ENCODE data around the gene GSK3B. TPM values are rescaled to one million over a fixed set of nuclear protein-coding genes. Genes with fewer than 3 reads are reported as not detected.
A peak's percentile ranks its signal among the peaks of the same experiment; 100 is the strongest.

Gene GSK3B
- total RNA-seq, 1 experiment from 2014 or later: 56.5 TPM

GRCh38 chr3:119898478-119899191, 195.6 kb downstream of the GSK3B start:
- H3K9ac ChIP-seq (ENCODE audit: extremely low read depth, insufficient read length, low read length): no peak overlapping the region
- H4K20me1 ChIP-seq (ENCODE audit: control insufficient read depth, insufficient read depth, insufficient read length): no peaks in the 10 kb centered on the region
- peak overlapping the region; percentile 11 for H2BK12ac ChIP-seq (ENCODE audit: insufficient read length, low read depth, low read length)
- H3K27me3 ChIP-seq (ENCODE audit: insufficient read depth, low read length): no peaks in the 10 kb centered on the region
- no peaks in the 10 kb centered on the region for H3K27me3 Mint-ChIP-seq (ENCODE audit: low read depth)
- H2BK15ac ChIP-seq (ENCODE audit: low read depth, low read length): no peak overlapping the region
- no peak overlapping the region for H2AK5ac ChIP-seq (ENCODE audit: insufficient read length, low read length)
- no peak overlapping the region for H3K27ac ChIP-seq (ENCODE audit: insufficient read length, low read depth, low read length)
- no peaks in the 10 kb centered on the region for H3K79me1 ChIP-seq (ENCODE audit: insufficient read depth, low read depth, low read length, poor library complexity, severe bottlenecking)
- H2BK120ac ChIP-seq (ENCODE audit: low read depth, low read length, poor library complexity, severe bottlenecking): no peak overlapping the region
- no peak overlapping the region for H2BK20ac ChIP-seq (ENCODE audit: low read depth, low read length, poor library complexity, severe bottlenecking)
- no peaks in the 10 kb centered on the region for H3K4me1 Mint-ChIP-seq
- H3K79me2 ChIP-seq (ENCODE audit: insufficient read depth, low read length): no peaks in the 10 kb centered on the region
- no peak overlapping the region for H3T11ph ChIP-seq (ENCODE audit: low read length)
- no peak overlapping the region for H3K56ac ChIP-seq (ENCODE audit: insufficient read length, low read depth, low read length)
- H3K9me3 ChIP-seq (ENCODE audit: control insufficient read depth, low read depth, low read length): no peaks in the 10 kb centered on the region
- no peak overlapping the region for H3K4ac ChIP-seq (ENCODE audit: low read depth, low read length)
- no CpG with 5 or more reads among the region's 6 CpGs for WGBS (ENCODE audit: extremely low coverage, insufficient read length, low lambda C conversion rate)
- no peak for TF ChIP-seq CTCF (conservative IDR thresholded peaks at IDR 0.05)
- H3K23ac ChIP-seq (ENCODE audit: insufficient read length, low read depth, low read length): no peak overlapping the region
- H3K18ac ChIP-seq (ENCODE audit: insufficient read length, low read depth, low read length): no peak overlapping the region
- H4K91ac ChIP-seq (ENCODE audit: insufficient read length, low read depth, low read length): no peak overlapping the region
- peak overlapping the region in 2 of 3 experiments; percentile 17 to 28; a peak in 3 of 7 replicates for H3K27ac Mint-ChIP-seq
- H3K4me3 Mint-ChIP-seq: no peak overlapping the region
- no peak overlapping the region for H3K14ac ChIP-seq (ENCODE audit: insufficient read depth, low read length)
- no peaks in the 10 kb centered on the region for H3K9me3 Mint-ChIP-seq
- H2AFZ ChIP-seq (ENCODE audit: low read length): no peak overlapping the region
- peaks cover 2 to 11% (median 5%) of the 10 kb centered on the region in 3 experiments; a peak in 4 of 7 replicates for H3K36me3 Mint-ChIP-seq (ENCODE audit: insufficient read depth in 1 of 3, low read depth in 3 of 3)
- H3K23me2 ChIP-seq (ENCODE audit: insufficient read length, low read depth, low read length, poor library complexity, severe bottlenecking): no peaks in the 10 kb centered on the region
- H2BK5ac ChIP-seq (ENCODE audit: insufficient read length, low read length): no peak overlapping the region
- DNase-seq: no peak
- H3K4me2 ChIP-seq (ENCODE audit: insufficient read depth, insufficient read length, low read length): no peak overlapping the region
- H4K8ac ChIP-seq (replicated peaks; ENCODE audit: insufficient read length, low read depth, low read length): no peak overlapping the region
- no peak overlapping the region for H4K5ac ChIP-seq (ENCODE audit: insufficient read length, low read depth, low read length)
- no peaks in the 10 kb centered on the region for H3K4me1 ChIP-seq (ENCODE audit: insufficient read depth, low read length)
